Dedifferentiated amniotic fluid mesenchymal stem cell (primary cell): Measurements from ENCODE around the gene TNFAIP1.
A peak's percentile ranks its signal among the peaks of the same experiment; 100 is the strongest.

ENCODE experiments used
- DNase-seq: peaks from one replicate; pipeline ENCODE4 v3.0.0-alpha.2; 2016; ENCODE audit errors: extremely low spot score

TNFAIP1 gene

GRCh38 chr17:28371245-28372202 is 36.0 kb downstream of the TNFAIP1 start, which contains the start of gene SARM1:
SARM1 (plus strand) TSS chr17:28371694; CDS start chr17:28372033, 339 bp downstream.
- peak; percentile 72 for DNase-seq

- DNase-seq = no peak
Observed at GRCh38 chr17:28372203-28372944, 36.8 kb downstream of the TNFAIP1 start.

GRCh38 chr17:28372945-28373274 is 37.3 kb downstream of the TNFAIP1 start:
- no peak for DNase-seq

GRCh38 chr17:28379814-28380801 is 44.5 kb downstream of the TNFAIP1 start:
- DNase-seq = peak; percentile 73

- no peak for DNase-seq
Observed at GRCh38 chr17:28381141-28381825, 45.7 kb downstream of the TNFAIP1 start.

GRCh38 chr17:28384281-28385036 is 48.9 kb downstream of the TNFAIP1 start:
- DNase-seq = no peak

GRCh38 chr17:28385037-28385400 is 49.5 kb downstream of the TNFAIP1 start:
- no peak for DNase-seq

- DNase-seq = no peak
Observed at GRCh38 chr17:28385406-28385805, 49.8 kb downstream of the TNFAIP1 start.

- DNase-seq = no peak
Observed at GRCh38 chr17:28386391-28386790, 50.8 kb downstream of the TNFAIP1 start.

GRCh38 chr17:28388106-28388505 is 52.5 kb downstream of the TNFAIP1 start:
- DNase-seq = no peak

- DNase-seq = no peak
Observed at GRCh38 chr17:28390141-28390540, 54.6 kb downstream of the TNFAIP1 start.

- no peak for DNase-seq
Observed at GRCh38 chr17:28390563-28390962, 55.0 kb downstream of the TNFAIP1 start.

- no peak for DNase-seq
Observed at GRCh38 chr17:28390984-28391383, 55.4 kb downstream of the TNFAIP1 start.

GRCh38 chr17:28391401-28391800 is 55.8 kb downstream of the TNFAIP1 start:
- DNase-seq = no peak

GRCh38 chr17:28392491-28392890 is 56.9 kb downstream of the TNFAIP1 start:
- DNase-seq = no peak

- DNase-seq = peak; percentile 33
Observed at GRCh38 chr17:28394337-28395116, 59.0 kb downstream of the TNFAIP1 start.

- DNase-seq = no peak
Observed at GRCh38 chr17:28395426-28395825, 59.9 kb downstream of the TNFAIP1 start.

GRCh38 chr17:28395968-28396367 is 60.4 kb downstream of the TNFAIP1 start:
- DNase-seq = no peak
